ENCODE data around the gene SNRPF.

DNA sequence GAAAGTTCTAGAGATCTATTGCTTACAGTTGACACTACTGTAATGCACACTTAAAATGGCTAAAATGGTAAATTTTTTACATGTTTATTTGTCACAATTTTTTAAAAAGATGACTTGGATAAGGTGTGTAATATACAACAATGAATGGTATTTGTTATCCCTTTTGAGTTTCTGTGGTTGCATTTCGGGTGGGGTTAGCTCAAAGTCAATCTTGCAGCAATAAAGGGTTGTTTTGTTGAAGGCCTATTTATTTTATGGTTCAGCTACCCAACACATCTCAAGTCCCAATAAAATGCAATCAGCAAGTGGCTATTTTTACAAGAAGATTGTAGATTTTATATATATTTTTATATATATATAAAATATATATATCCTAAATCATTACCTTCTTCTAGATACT is 22.1 kb downstream of the SNRPF start:
- TF ChIP-seq POLR2A (IDR thresholded peaks at IDR 0.05): no peak
- TF ChIP-seq, protein P1, sequence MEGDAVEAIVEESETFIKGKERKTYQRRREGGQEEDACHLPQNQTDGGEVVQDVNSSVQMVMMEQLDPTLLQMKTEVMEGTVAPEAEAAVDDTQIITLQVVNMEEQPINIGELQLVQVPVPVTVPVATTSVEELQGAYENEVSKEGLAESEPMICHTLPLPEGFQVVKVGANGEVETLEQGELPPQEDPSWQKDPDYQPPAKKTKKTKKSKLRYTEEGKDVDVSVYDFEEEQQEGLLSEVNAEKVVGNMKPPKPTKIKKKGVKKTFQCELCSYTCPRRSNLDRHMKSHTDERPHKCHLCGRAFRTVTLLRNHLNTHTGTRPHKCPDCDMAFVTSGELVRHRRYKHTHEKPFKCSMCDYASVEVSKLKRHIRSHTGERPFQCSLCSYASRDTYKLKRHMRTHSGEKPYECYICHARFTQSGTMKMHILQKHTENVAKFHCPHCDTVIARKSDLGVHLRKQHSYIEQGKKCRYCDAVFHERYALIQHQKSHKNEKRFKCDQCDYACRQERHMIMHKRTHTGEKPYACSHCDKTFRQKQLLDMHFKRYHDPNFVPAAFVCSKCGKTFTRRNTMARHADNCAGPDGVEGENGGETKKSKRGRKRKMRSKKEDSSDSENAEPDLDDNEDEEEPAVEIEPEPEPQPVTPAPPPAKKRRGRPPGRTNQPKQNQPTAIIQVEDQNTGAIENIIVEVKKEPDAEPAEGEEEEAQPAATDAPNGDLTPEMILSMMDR (IDR thresholded peaks at IDR 0.05): no peak

All from testis (tissue), 2 donors.